ENCODE data around the gene ABCB6. TPM values are rescaled to one million over a fixed set of nuclear protein-coding genes. Genes with fewer than 3 reads are reported as not detected.
A peak's percentile ranks its signal among the peaks of the same experiment; 100 is the strongest.

ABCB6 gene
- total and polyA plus RNA-seq, 10 of the 15 experiments (the other 5 are each of a cell fraction or from before 2014, with no cell fraction given): 2.3 to 22.1 (median 13.8) TPM

- TF ChIP-seq SMARCA5 (IDR thresholded peaks at IDR 0.05) (0 out of 2 replicates have a peak, but pooled peaks have one; percentile 60), YY1 (IDR thresholded peaks at IDR 0.05; ENCODE audit: low read depth, low read length) (peak; percentile 25; the same call in 1 of the 2 replicates), SREBF2 (IDR thresholded peaks at IDR 0.05; ENCODE audit: low read length) (no peak), IKZF1 (conservative IDR thresholded peaks at IDR 0.05) (peak; percentile 79), MAX (IDR thresholded peaks at IDR 0.05; ENCODE audit: low read depth, low read length) (peak; percentile 84), HCFC1 (IDR thresholded peaks at IDR 0.05; ENCODE audit: low read length) (no peak), LARP7 (IDR thresholded peaks at IDR 0.05) (peak; percentile 99), TAF1 (IDR thresholded peaks at IDR 0.05; ENCODE audit: borderline replicate concordance, low read depth, low read length) (peak; percentile 81), PBX3 (IDR thresholded peaks at IDR 0.05; ENCODE audit: insufficient replicate concordance, low read depth, low read length) (peak; percentile 19), BHLHE40 (IDR thresholded peaks at IDR 0.05; ENCODE audit: borderline replicate concordance in 1 of 2, low read depth in 2 of 2, low read length in 1 of 2) (peak in 1 of 2 experiments; percentile 82; a peak in 2 of 4 replicates), TCF3 (IDR thresholded peaks at IDR 0.05; ENCODE audit: borderline replicate concordance, insufficient read depth, low read depth, low read length) (peak; percentile 16; the same call in 1 of the 2 replicates), CREB1 (IDR thresholded peaks at IDR 0.05; ENCODE audit: low read depth) (peak; percentile 58; the same call in 1 of the 2 replicates), TBL1XR1 (IDR thresholded peaks at IDR 0.05; ENCODE audit: low read depth, low read length) (no peak), GATAD2B (conservative IDR thresholded peaks at IDR 0.05; ENCODE audit: low read depth) (peak; percentile 98), CHD1 (IDR thresholded peaks at IDR 0.05; ENCODE audit: low read depth, low read length) (no peak), ZNF592 (IDR thresholded peaks at IDR 0.05) (peak; percentile 17; the same call in 1 of the 2 replicates), NR2C1 (IDR thresholded peaks at IDR 0.05) (peak; percentile 42; the same call in 1 of the 2 replicates), FOXK2 (IDR thresholded peaks at IDR 0.05) (peak; percentile 47; the same call in 1 of the 2 replicates), ZNF24 (IDR thresholded peaks at IDR 0.05) (0 out of 2 replicates have a peak, but pooled peaks have one; percentile 64), RUNX3 (IDR thresholded peaks at IDR 0.05; ENCODE audit: low read length) (0 out of 2 replicates have a peak, but pooled peaks have one; percentile 14), BCL3 (IDR thresholded peaks at IDR 0.05; ENCODE audit: borderline replicate concordance, insufficient read depth, low read depth, low read length, poor library complexity, severe bottlenecking) (no peak), RELA (IDR thresholded peaks at IDR 0.05; ENCODE audit: borderline replicate concordance, partially characterized antibody) (peak; percentile 61), ZNF217 (IDR thresholded peaks at IDR 0.05) (peak; percentile 76; the same call in 1 of the 2 replicates), MEF2B (IDR thresholded peaks at IDR 0.05; ENCODE audit: partially characterized antibody, poor library complexity, severe bottlenecking) (peak; percentile 57)
Observed at GRCh38 chr2:219176818-219177551, 41.8 kb downstream of the ABCB6 start, which contains the start of gene CNPPD1 (continued).

Data from GM12878 (cell line).